ENCODE measurements around the gene ACVR1B. TPM values are rescaled to one million over a fixed set of nuclear protein-coding genes. Genes with fewer than 3 reads are reported as not detected.
A peak's percentile ranks its signal among the peaks of the same experiment; 100 is the strongest.

ACVR1B gene
- total RNA-seq, 2 donors from 2014 or later, result 16.6 to 17.5 TPM

GRCh38 chr12:52011602-52012214 lies 60.2 kb downstream of the ACVR1B start:
- Mint-ChIP-seq H3K4me1 (ENCODE audit: low read depth in 2 of 2) (peaks cover 0 to 5% of the 10 kb centered on the region in 2 donors), H3K4me3 (no peak overlapping the region), H3K9me3 (no peaks in the 10 kb centered on the region), H3K36me3 (no peaks in the 10 kb centered on the region), H3K27me3 (no peaks in the 10 kb centered on the region), H3K27ac (no peak overlapping the region)
- DNase-seq (ENCODE audit: low spot score), result no peak
- no peak for ATAC-seq

DNA sequence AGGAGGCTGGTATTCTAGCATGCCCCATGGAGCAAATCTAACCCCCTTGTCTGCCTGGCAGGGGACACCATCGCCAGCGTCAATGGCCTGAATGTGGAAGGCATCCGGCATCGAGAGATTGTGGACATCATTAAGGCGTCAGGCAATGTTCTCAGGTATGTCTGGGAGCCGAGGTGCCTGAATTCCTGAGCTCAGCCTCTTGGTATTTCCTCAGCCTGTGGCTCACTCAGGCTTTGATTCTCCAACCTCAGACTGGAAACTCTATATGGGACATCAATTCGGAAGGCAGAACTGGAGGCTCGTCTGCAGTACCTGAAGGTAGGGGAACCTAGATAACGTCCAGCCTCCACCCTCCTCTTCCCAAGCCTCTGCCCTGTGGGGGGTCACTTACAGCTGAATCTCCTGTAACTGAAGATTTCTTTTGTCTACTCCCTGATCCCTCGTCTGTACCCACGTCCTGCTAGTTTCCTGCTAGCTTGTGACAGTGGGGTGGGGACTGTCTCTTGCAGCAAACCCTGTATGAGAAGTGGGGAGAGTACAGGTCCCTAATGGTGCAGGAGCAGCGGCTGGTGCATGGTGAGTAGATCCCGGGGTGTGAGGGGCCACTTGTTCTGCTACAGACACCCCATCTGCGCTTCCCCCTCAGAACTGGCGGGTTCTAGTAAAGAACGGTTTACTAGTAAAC lies 62.3 kb downstream of the ACVR1B start:
- H3K9me3 Mint-ChIP-seq, result no peaks in the 10 kb centered on the region
- no peaks in the 10 kb centered on the region for H3K4me1 Mint-ChIP-seq (ENCODE audit: low read depth in 2 of 2)
- H3K27ac Mint-ChIP-seq, result no peak overlapping the region
- ATAC-seq (no peak), DNase-seq (ENCODE audit: low spot score) (no peak)
- no peaks in the 10 kb centered on the region for H3K36me3 Mint-ChIP-seq
- H3K4me3 Mint-ChIP-seq, result no peak overlapping the region
- H3K27me3 Mint-ChIP-seq, result no peaks in the 10 kb centered on the region

GRCh38 chr12:52014567-52015530 lies 63.4 kb downstream of the ACVR1B start:
- no peaks in the 10 kb centered on the region for H3K9me3 Mint-ChIP-seq
- H3K36me3 Mint-ChIP-seq, result no peaks in the 10 kb centered on the region
- no peaks in the 10 kb centered on the region for H3K27me3 Mint-ChIP-seq
- H3K4me3 Mint-ChIP-seq, result no peak overlapping the region
- H3K27ac Mint-ChIP-seq, result no peak overlapping the region
- no peaks in the 10 kb centered on the region for H3K4me1 Mint-ChIP-seq (ENCODE audit: low read depth in 2 of 2)
- ATAC-seq, result no peak
- no peak for DNase-seq (ENCODE audit: low spot score)

- Mint-ChIP-seq H3K27ac (no peak overlapping the region), H3K36me3 (no peaks in the 10 kb centered on the region), H3K9me3 (no peaks in the 10 kb centered on the region), H3K4me3 (no peak overlapping the region), H3K4me1 (ENCODE audit: low read depth in 2 of 2) (peaks cover 4 to 7% of the 10 kb centered on the region in 2 donors), H3K27me3 (no peaks in the 10 kb centered on the region)
- no peak for DNase-seq (ENCODE audit: low spot score)
- ATAC-seq, result no peak
Observed at GRCh38 chr12:52015532-52016041, 64.1 kb downstream of the ACVR1B start.

GRCh38 chr12:52018433-52019112 lies 67.1 kb downstream of the ACVR1B start:
- Mint-ChIP-seq H3K36me3 (no peaks in the 10 kb centered on the region), H3K4me1 (ENCODE audit: low read depth in 2 of 2) (peaks cover 10 to 11% of the 10 kb centered on the region in 2 donors), H3K4me3 (no peak overlapping the region), H3K9me3 (no peaks in the 10 kb centered on the region), H3K27me3 (no peaks in the 10 kb centered on the region), H3K27ac (no peak overlapping the region)
- DNase-seq (ENCODE audit: low spot score) (no peak), ATAC-seq (no peak)

DNA sequence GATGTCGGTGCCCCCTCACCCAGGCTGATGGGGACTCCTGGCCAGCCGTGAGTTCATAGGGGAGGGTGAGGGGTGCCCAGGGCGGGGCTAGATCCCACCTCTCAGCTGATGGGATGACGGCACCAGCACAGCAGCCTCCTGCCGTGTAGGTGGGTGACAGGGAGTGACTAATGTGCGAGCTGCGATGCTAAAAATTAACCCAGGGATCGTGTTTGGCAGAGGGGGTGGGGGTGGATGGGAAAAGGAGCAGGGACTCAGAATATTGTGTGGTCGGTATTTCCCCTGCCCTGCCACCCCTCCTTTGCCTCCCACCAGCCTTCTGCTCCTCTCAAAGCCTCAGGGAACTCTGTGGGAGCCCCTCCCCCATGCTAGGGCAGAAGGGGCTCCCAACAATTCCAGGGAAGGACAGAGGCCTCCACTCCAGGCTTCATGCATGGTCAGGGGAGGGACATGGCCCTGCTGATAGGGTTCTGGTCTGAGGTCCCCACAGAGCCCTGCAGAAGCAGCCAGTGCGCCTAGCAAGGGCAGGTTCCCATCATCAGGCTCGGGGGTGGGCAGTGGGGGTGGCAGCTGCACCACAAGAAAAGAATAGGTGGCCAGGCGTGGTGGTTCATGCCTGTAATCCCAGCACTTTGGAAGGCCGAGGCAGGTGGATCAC lies 67.7 kb downstream of the ACVR1B start:
- no peak overlapping the region for H3K4me3 Mint-ChIP-seq
- no peaks in the 10 kb centered on the region for H3K36me3 Mint-ChIP-seq
- no peaks in the 10 kb centered on the region for H3K27me3 Mint-ChIP-seq
- H3K4me1 Mint-ChIP-seq (ENCODE audit: low read depth in 2 of 2), result peaks cover 15 to 16% of the 10 kb centered on the region in 2 donors
- H3K9me3 Mint-ChIP-seq, result no peaks in the 10 kb centered on the region
- DNase-seq (ENCODE audit: low spot score) (no peak), ATAC-seq (no peak)
- no peak overlapping the region for H3K27ac Mint-ChIP-seq

DNA sequence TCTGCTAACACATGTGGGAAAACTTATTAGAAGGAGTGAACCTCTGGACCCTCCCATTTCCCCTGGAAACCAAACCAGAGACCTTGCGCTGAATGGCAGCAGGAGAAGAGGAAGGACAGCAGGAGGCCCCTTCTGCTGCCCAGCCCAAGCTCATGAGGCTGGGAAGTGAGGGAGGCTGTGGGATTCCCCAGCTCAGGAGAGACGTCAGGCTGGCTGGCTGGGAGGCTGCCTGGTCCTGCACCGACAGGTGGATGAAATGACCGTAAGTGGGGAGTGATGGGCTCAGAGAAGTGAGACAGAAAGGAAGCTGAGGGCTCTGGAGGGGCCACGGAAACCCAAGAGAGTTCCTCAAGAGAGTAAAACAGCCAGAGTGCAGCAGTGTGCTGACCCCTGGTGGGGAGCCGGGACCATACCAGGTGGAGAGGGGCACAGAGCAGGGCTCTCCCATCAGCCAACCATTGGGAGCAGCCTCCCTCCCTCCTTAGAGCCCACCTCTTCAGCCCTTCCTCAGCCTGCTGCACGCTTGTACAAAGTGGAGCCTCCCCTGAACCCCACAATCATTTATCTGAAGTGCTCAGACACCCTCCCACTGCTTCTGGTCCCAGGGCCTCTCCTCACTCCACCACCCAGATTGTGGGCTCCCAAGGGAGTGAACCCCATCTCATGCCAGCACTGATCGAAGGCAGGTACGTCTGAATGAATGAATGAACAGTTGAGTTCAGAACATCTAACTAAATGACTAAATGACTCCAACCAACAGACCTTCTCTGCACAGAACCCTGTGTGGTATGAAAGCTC lies 69.2 kb downstream of the ACVR1B start:
- H3K27ac Mint-ChIP-seq, result no peak overlapping the region
- peak; percentile 75 for DNase-seq (ENCODE audit: low spot score)
- H3K27me3 Mint-ChIP-seq, result no peaks in the 10 kb centered on the region
- no peak overlapping the region for H3K4me3 Mint-ChIP-seq
- H3K4me1 Mint-ChIP-seq (ENCODE audit: low read depth in 2 of 2), result peaks cover 29 to 30% of the 10 kb centered on the region in 2 donors
- no peaks in the 10 kb centered on the region for H3K9me3 Mint-ChIP-seq
- H3K36me3 Mint-ChIP-seq, result no peaks in the 10 kb centered on the region
- ATAC-seq, result peak; percentile 17

- H3K4me1 Mint-ChIP-seq (ENCODE audit: low read depth in 2 of 2), result peaks cover 32 to 34% of the 10 kb centered on the region in 2 donors
- H3K9me3 Mint-ChIP-seq, result no peaks in the 10 kb centered on the region
- H3K36me3 Mint-ChIP-seq, result no peaks in the 10 kb centered on the region
- ATAC-seq (peak; percentile 1 to 15), DNase-seq (ENCODE audit: low spot score) (no peak)
- peak overlapping the region; percentile 53 for H3K4me3 Mint-ChIP-seq
- no peak overlapping the region for H3K27ac Mint-ChIP-seq
- H3K27me3 Mint-ChIP-seq, result no peaks in the 10 kb centered on the region
Observed at GRCh38 chr12:52022841-52023181, 71.3 kb downstream of the ACVR1B start.

GRCh38 chr12:52023182-52023975 lies 71.9 kb downstream of the ACVR1B start:
- Mint-ChIP-seq H3K4me1 (ENCODE audit: low read depth in 2 of 2) (peaks cover 32 to 34% of the 10 kb centered on the region in 2 donors), H3K27ac (peak overlapping the region; percentile 77 to 90), H3K36me3 (no peaks in the 10 kb centered on the region), H3K9me3 (no peaks in the 10 kb centered on the region), H3K4me3 (peak overlapping the region; percentile 95), H3K27me3 (no peaks in the 10 kb centered on the region)
- ATAC-seq (peak; percentile 80 to 87), DNase-seq (ENCODE audit: low spot score) (peak; percentile 91)

GRCh38 chr12:52023976-52024688 lies 72.6 kb downstream of the ACVR1B start:
- no peak for DNase-seq (ENCODE audit: low spot score)
- no peaks in the 10 kb centered on the region for H3K9me3 Mint-ChIP-seq

GRCh38 chr12:52024845-52025230 lies 73.3 kb downstream of the ACVR1B start:
- peak overlapping the region; percentile 77 to 90 for H3K27ac Mint-ChIP-seq
- peak overlapping the region; percentile 95 for H3K4me3 Mint-ChIP-seq
- ATAC-seq (no peak), DNase-seq (ENCODE audit: low spot score) (no peak)
- H3K4me1 Mint-ChIP-seq (ENCODE audit: low read depth in 2 of 2), result peaks cover 32 to 34% of the 10 kb centered on the region in 2 donors
- H3K9me3 Mint-ChIP-seq, result no peaks in the 10 kb centered on the region
- no peaks in the 10 kb centered on the region for H3K36me3 Mint-ChIP-seq
- no peaks in the 10 kb centered on the region for H3K27me3 Mint-ChIP-seq

More at GRCh38 chr12:52023976-52024688, 72.6 kb downstream of the ACVR1B start:
- H3K4me3 Mint-ChIP-seq, result peak overlapping the region; percentile 95
- ATAC-seq, result peak; percentile 0 to 11
- peaks cover 32 to 34% of the 10 kb centered on the region in 2 donors for H3K4me1 Mint-ChIP-seq (ENCODE audit: low read depth in 2 of 2)
- peak overlapping the region; percentile 77 to 90 for H3K27ac Mint-ChIP-seq
- H3K27me3 Mint-ChIP-seq, result no peaks in the 10 kb centered on the region
- no peaks in the 10 kb centered on the region for H3K36me3 Mint-ChIP-seq
